ENCODE measurements around the gene PHLDB1. TPM values are rescaled to one million over a fixed set of nuclear protein-coding genes. Genes with fewer than 3 reads are reported as not detected.

Gene PHLDB1
- total RNA-seq, 8 experiments from 2014 or later = 37.5 to 96.4 (median 49.1) TPM

DNA sequence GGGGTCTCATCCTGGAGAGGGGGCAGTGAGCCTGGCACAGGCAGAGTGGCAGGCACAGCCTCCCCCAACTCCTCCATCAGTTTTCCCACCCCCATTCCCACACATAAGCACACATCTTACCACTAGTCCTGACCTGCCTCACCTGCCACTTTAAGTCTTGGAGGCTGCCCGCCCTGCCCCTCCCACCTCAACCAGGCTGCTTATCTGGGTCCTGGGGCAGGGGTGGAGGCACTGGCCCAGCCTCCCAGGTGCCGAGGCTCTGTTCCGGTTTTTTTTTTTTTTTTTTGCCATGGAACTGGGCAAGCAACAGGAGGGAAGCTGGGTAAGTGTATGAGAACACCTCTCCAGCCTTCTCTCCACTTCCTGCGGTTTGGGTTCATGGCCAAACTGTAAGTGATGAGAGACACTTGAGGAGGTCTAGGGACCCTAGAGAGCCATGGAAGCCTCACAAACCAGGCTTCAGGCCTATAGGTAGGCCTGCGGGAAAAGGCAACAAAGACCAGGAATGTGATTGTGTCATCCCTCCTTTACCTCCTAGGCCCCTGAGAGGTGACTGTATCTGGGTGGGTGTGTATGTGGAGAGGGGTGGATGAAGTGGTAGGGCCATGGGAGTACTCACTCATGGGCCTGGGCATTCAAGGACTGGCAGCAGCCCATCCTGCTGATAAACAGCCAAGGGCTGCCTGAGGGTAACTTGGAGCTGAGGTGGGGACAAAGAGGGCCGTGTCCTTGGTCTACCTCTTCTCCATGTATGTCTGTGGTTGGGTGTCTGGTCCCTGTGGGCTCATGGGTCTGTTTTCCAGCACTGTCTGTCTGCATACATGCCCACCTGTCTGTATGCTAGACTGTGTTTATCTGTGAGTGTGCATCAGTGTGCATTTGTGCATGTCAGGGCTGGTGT is 22.6 kb downstream of the PHLDB1 start:
- WGBS, 10 experiments = 80 to 100% methylated on average over 1 of the region's 6 CpGs; no CpG with 5 or more reads in 8 of the 10 experiments
- ATAC-seq (replicated peaks in 6 of 8) = no peak
- no peak overlapping the region for H3K27ac ChIP-seq
- H3K4me3 ChIP-seq = no peak overlapping the region
- H3K4me1 ChIP-seq (replicated peaks in 1 of 2) = peaks cover 15 to 18% of the 10 kb centered on the region in 2 donors
- in situ Hi-C loops (cut with MboI; ENCODE audit: low pct_unique_long_range_greater_than_20kb in 2 of 9, low sequenced_read_pairs in 9 of 9, unreplicated experiment in 9 of 9) = no loop called here

DNA sequence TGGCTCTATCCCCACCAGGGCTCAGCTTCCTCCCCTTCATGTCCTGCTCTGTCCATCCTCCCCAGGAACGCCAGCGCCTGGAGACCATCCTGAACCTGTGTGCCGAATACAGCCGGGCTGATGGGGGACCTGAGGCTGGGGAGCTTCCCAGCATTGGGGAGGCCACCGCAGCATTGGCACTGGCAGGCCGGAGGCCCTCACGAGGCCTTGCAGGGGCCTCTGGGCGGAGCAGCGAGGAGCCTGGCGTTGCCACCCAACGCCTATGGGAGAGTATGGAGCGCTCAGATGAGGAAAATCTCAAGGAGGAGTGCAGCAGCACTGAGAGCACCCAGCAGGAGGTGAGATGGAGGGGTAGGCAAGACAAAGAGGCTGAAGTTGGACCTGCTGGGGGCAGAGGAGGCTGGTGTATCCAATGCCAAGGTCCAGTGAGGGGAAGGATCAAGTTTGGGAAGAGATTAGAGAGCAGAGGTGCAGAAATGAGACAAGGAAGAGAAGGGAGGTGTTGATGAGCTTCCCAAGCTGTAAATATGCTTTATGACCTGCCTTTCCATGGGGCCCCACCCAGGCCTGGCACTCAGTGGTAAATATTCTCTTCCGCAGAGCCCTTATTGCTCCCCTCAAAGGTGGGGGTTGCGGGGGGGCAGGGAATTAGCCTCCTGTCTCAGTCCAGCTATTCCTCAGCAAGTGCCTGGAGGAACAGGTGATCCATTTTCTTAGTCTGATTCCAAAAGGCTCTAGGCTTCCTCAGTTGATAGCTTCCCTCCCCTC is 23.9 kb downstream of the PHLDB1 start:
- ATAC-seq (replicated peaks in 6 of 8) = no peak
- H3K27ac ChIP-seq = no peak overlapping the region
- peaks cover 22 to 26% of the 10 kb centered on the region in 2 donors for H3K4me1 ChIP-seq (replicated peaks in 1 of 2)
- no peak overlapping the region for H3K4me3 ChIP-seq
- in situ Hi-C loops (cut with MboI; ENCODE audit: low pct_unique_long_range_greater_than_20kb in 2 of 9, low sequenced_read_pairs in 9 of 9, unreplicated experiment in 9 of 9) = no loop called here
- WGBS, 10 experiments = 73 to 100% (median 97%) methylated on average over 2 to 7 of the region's 14 CpGs; no CpG with 5 or more reads in 6 of the 10 experiments

DNA sequence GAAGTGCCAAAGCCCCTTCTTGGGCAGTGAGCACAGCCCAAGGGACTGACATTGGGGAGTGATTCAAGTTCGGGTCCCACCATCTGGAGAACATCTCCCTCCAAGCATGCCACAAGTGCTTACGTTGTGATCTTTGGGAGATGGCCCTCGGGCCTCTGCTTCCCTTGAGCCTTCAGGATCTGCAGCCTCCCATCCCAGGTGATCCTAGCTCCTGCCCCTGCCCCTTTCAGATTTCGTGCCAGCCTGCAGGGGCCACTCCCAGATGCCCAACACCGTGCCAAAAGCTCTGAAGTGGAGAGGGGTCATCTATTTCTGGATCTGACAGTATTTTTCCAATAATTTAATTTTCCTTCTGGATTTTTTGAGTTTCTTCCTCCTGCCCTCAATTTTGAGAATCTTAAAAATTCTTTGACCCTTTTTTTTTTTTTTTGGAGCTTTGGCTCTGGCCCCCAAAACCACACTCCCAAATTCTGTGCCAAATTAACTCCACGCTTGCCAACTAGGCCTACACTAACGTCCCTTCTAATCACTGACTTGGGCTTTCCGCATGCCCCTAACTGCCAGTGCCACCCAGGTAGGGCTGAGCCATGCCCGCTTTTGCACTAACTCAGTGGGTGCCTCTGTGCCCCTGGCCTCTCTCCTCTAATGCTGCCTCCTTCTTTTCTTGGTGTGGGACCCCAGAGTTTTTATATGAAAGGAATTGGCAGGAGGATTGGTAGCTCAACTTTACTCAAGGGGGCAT is 25.3 kb downstream of the PHLDB1 start:
- WGBS, 10 experiments = 40 to 100% (median 90%) methylated on average over 1 to 5 of the region's 9 CpGs
- in situ Hi-C loops (cut with MboI; ENCODE audit: low pct_unique_long_range_greater_than_20kb in 2 of 9, low sequenced_read_pairs in 9 of 9, unreplicated experiment in 9 of 9) = no loop called here
- H3K27ac ChIP-seq = no peak overlapping the region
- peaks cover 22 to 26% of the 10 kb centered on the region in 2 donors for H3K4me1 ChIP-seq (replicated peaks in 1 of 2)
- ATAC-seq (replicated peaks in 6 of 8) = no peak
- no peak overlapping the region for H3K4me3 ChIP-seq

DNA sequence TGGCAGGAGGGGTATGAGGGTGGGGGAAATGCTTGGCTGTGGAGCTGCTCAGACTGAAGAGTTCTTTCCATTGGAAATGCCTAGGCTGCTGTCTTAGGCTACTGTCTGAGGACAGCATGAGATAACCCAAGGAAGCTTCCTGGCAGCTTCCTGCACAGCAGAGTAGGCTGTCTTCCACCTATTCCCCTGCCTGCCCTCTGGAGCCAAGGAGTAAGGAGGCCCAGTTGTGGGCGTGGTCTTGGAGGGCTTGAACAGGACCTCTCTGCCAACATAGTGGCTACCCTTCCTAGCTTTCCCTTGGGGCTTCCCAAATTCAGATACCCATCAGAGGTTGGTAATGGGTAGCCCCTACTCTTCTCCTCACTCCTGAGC is 25.9 kb downstream of the PHLDB1 start:
- WGBS, 10 experiments = 86% methylated on average over 1 of the region's 1 CpG; no CpG with 5 or more reads in 9 of the 10 experiments
- no peak for ATAC-seq (replicated peaks in 6 of 8)
- H3K4me3 ChIP-seq = no peak overlapping the region
- H3K4me1 ChIP-seq (replicated peaks in 1 of 2) = peaks cover 22 to 26% of the 10 kb centered on the region in 2 donors
- in situ Hi-C loops (cut with MboI; ENCODE audit: low pct_unique_long_range_greater_than_20kb in 2 of 9, low sequenced_read_pairs in 9 of 9, unreplicated experiment in 9 of 9) = no loop called here
- no peak overlapping the region for H3K27ac ChIP-seq

DNA sequence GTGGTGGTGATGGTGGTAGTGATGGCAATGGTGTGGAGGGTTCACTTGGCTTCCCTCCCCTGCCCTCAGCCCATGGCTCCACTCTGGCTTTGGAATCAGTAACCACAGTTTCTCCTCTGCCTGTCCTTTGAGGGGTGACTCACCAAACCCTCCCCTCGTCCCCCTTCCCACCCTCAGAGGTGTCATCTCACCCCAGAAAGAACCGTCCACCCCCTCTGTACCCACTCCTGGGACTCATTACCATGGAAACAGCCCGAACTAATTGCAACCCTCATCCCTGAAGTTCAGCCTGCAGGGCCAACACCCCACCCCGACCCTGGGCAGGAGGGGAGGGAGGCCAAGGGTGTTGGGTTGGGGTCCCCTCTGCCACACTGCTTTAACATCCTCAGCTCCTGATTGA is 26.6 kb downstream of the PHLDB1 start:
- ATAC-seq (replicated peaks in 6 of 8) = peak in 5 of 8 experiments; percentile 2 to 39 (median 15)
- H3K27ac ChIP-seq = peak overlapping the region in 1 of 2 donors; percentile 68

DNA sequence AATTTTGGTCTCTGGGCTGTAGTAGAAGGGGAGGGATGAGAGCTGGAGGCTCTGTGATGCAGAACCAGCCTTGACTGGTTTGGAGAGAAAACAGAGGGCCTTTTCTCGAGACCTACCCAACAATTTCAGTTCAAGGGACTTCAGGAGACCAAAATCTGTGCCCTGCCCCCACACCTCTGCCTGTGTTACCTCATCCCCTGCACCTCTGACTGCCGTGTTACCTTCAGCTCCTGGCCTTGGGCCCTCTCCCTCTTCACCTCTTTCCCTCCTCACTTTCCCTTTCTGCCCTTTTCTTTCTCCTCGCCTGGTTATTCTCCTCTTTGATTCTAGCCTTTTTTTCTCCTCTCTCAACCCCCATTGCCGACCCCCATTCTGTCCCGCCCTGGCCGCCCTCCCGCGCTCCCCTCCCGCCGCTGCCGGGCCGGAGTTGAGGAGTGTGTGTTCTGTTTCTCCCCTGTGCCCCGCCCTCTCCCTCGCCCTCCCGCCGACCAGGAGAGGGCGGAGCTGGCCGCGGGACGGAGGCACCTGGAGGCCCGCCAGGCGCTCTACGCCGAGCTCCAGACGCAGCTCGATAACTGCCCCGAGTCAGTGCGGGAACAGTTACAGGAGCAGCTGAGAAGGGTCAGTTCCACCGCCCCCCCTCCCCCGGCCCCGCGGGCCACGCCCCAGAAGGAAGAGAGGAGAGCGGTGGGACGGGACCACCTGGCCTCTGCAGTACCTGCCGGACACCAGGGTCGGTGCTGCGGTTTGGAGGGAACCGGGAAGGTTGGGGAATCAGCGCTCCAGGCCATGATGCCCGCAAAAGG is 27.2 kb downstream of the PHLDB1 start:
- Histone ChIP-seq H3K4me1 (replicated peaks in 1 of 2) (peaks cover 22 to 26% of the 10 kb centered on the region in 2 donors), H3K27ac (peak overlapping the region in 1 of 2 donors; percentile 68), H3K4me3 (peak overlapping the region in 3 of 5 donors; percentile 4 to 15 (median 10))
- in situ Hi-C loops (cut with MboI; ENCODE audit: low pct_unique_long_range_greater_than_20kb in 2 of 9, low sequenced_read_pairs in 9 of 9, unreplicated experiment in 9 of 9) = no loop called here
- peak; percentile 11 to 92 (median 86) for ATAC-seq (replicated peaks in 6 of 8)
- 10 to 93% (median 27%) methylated on average over 1 to 3 of the region's 41 CpGs; no CpG with 5 or more reads in 6 of the 10 experiments for WGBS, 10 experiments

More for the DNA sequence above, 26.6 kb downstream of the PHLDB1 start:
- H3K4me1 ChIP-seq (replicated peaks in 1 of 2) = peaks cover 22 to 26% of the 10 kb centered on the region in 2 donors
- no peak overlapping the region for H3K4me3 ChIP-seq
- no CpG with 5 or more reads among the region's 4 CpGs for WGBS, 10 experiments
- in situ Hi-C loops (cut with MboI; ENCODE audit: low pct_unique_long_range_greater_than_20kb in 2 of 9, low sequenced_read_pairs in 9 of 9, unreplicated experiment in 9 of 9) = no loop called here

DNA sequence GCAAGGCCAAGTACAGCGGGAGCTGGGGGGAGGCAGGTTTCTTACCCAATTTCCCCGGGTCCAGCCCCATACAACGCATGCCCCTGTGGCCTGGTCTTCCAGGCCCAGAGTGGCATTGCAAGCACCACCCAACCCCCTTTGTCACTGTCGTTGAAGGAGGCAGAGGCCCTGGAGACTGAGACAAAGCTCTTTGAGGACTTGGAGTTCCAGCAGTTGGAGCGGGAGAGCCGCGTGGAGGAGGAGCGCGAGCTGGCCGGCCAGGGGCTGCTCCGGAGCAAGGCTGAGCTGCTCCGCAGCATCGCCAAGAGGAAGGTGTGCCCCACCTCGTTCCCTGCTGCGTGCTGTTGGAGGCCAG is 27.8 kb downstream of the PHLDB1 start:
- H3K4me3 ChIP-seq = peak overlapping the region in 3 of 5 donors; percentile 4 to 15 (median 10)

DNA sequence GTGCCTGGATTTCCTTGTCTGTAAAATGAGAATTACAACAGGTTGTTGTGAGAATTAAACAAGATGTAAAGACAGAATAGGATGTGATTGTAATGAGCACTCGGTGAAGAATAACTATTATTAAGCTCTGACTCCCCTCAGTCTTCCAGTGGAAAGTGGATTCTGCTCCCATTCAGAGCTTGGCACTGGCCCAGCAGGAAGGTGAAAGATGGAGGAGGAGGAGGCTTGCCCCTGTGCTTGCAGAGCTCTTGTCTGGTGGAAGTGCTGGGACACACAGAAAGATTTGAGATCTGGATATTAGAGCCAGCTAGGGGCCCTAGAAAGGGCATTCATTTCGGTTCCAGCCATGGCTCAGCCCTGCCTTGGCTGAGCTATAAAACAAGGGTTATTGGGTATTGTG is 28.2 kb downstream of the PHLDB1 start:
- no peak overlapping the region for H3K27ac ChIP-seq
- ATAC-seq (replicated peaks in 6 of 8) = no peak

More for the DNA sequence above, 27.8 kb downstream of the PHLDB1 start:
- WGBS, 10 experiments = 16 to 90% (median 60%) methylated on average over 2 to 5 of the region's 15 CpGs; no CpG with 5 or more reads in 6 of the 10 experiments
- Histone ChIP-seq H3K4me1 (replicated peaks in 1 of 2) (peaks cover 22 to 26% of the 10 kb centered on the region in 2 donors), H3K27ac (peak overlapping the region in 1 of 2 donors; percentile 68)
- peak in 5 of 8 experiments; percentile 62 to 69 (median 65) for ATAC-seq (replicated peaks in 6 of 8)
- in situ Hi-C loops (cut with MboI; ENCODE audit: low pct_unique_long_range_greater_than_20kb in 2 of 9, low sequenced_read_pairs in 9 of 9, unreplicated experiment in 9 of 9) = no loop called here

DNA sequence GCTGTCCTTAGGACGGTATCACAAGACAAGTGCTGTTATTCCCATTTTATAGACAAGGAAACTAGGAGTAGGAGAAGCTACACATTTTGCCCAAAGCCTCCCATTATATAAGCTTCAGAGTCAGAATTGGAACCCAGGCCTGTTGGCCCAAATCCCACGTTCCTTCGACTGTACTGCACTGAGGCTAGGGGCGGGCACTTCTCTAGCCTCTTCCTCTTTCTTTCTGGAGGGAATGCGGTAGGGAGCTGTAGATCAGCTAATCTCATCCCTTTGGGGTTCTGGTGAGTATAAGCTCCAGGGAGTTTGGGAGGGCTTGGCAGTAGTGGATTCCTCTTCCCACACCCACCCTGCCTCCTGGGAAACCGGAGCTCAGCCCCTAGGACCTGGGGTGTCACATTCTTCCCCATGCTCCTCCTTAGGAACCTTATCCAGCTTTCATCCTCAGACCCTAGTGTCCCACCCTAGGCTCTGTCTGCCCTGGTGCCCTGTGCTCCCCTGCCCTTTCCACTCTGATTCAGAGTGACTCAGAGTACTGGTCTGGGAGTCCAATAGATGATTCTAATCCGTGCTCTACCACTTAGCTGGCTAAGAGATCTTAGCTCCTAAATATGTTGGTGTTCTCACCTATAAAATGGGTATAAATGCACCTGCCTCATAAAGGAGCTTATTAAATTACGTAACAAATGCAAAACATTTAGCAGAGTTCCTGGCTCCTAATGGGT is 29.3 kb downstream of the PHLDB1 start:
- Histone ChIP-seq H3K27ac (no peak overlapping the region), H3K4me3 (no peak overlapping the region), H3K4me1 (replicated peaks in 1 of 2) (peaks cover 22 to 26% of the 10 kb centered on the region in 2 donors)
- in situ Hi-C loops (cut with MboI; ENCODE audit: low pct_unique_long_range_greater_than_20kb in 2 of 9, low sequenced_read_pairs in 9 of 9, unreplicated experiment in 9 of 9) = no loop called here
- WGBS, 10 experiments = 80 to 100% (median 95%) methylated on average over 1 to 7 of the region's 8 CpGs; no CpG with 5 or more reads in 1 of the 10 experiments
- ATAC-seq (replicated peaks in 6 of 8) = no peak

More for the DNA sequence above, 28.2 kb downstream of the PHLDB1 start:
- WGBS, 10 experiments = 43 to 100% (median 65%) methylated on average over 1 to 2 of the region's 2 CpGs; no CpG with 5 or more reads in 3 of the 10 experiments
- in situ Hi-C loops (cut with MboI; ENCODE audit: low pct_unique_long_range_greater_than_20kb in 2 of 9, low sequenced_read_pairs in 9 of 9, unreplicated experiment in 9 of 9) = no loop called here
- no peak overlapping the region for H3K4me3 ChIP-seq
- H3K4me1 ChIP-seq (replicated peaks in 1 of 2) = peaks cover 22 to 26% of the 10 kb centered on the region in 2 donors

DNA sequence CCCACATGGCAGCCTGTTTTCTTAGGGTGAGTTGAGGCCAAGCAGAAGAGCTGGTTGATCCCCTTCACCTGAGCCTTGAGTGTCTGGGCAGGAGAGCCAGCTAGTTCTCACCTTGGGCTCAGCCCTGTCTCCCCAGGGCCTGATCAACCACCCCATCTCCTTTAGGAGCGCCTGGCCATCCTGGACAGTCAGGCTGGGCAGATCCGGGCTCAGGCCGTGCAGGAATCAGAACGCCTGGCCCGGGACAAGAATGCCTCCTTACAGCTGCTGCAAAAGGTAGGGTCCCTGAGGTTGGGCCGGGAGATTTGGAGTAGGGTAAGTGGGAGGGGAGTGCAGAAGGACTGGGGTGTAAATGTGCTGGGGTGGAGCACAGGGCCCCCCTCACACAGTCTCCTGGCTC is 31.3 kb downstream of the PHLDB1 start:
- Histone ChIP-seq H3K4me3 (no peak overlapping the region), H3K4me1 (replicated peaks in 1 of 2) (peaks cover 20 to 21% of the 10 kb centered on the region in 2 donors), H3K27ac (no peak overlapping the region)
- ATAC-seq (replicated peaks in 6 of 8) = no peak
- WGBS, 10 experiments = no CpG with 5 or more reads among the region's 6 CpGs
- in situ Hi-C loops (cut with MboI; ENCODE audit: low pct_unique_long_range_greater_than_20kb in 2 of 9, low sequenced_read_pairs in 9 of 9, unreplicated experiment in 9 of 9) = no loop called here

DNA sequence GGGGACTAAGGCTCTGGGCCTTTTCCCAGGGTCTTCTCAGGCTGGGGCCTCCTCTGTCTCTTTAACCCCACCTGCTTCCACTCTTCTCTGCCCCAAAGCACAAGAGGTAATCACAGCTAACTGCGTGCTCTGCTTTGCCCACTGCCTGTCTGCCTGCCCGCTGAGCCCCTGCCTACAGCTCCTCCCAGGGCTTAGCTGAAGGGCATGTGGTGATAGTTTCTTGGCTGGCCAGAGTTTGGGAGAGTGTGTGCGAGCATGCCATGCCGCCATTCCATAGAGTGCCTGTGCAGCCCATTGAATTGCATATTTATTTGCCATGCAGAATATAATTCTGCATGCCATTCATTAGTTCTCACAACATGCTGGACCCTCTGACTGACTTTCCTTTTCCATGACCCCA is 32.5 kb downstream of the PHLDB1 start:
- Histone ChIP-seq H3K4me1 (replicated peaks in 1 of 2) (peaks cover 8 to 9% of the 10 kb centered on the region in 2 donors), H3K27ac (no peak overlapping the region), H3K4me3 (no peak overlapping the region)
- in situ Hi-C loops (cut with MboI; ENCODE audit: low pct_unique_long_range_greater_than_20kb in 2 of 9, low sequenced_read_pairs in 9 of 9, unreplicated experiment in 9 of 9) = no loop called here
- peak in 1 of 8 experiments; percentile 28 for ATAC-seq (replicated peaks in 6 of 8)
- WGBS, 10 experiments = 94 to 100% methylated on average over 2 of the region's 4 CpGs; no CpG with 5 or more reads in 8 of the 10 experiments
